Lower lobe of right lung (tissue), 2 donors: ENCODE measurements around the gene STK17A. TPM values are rescaled to one million over a fixed set of nuclear protein-coding genes. Genes with fewer than 3 reads are reported as not detected.

ENCODE experiments used
- ATAC-seq, 2 donors: fragments of 200-7000 bp; cut with Tn5 transposase; one replicate each; pipeline ENCODE4 v1.9.1; 2020 to 2022; ENCODE audit warnings: mild to moderate bottlenecking in 2 of 2, moderate library complexity in 2 of 2
- DNase-seq: peaks from one replicate; pipeline ENCODE4 v3.0.0-alpha.2; 2020
- H3K27ac ChIP-seq: fragments of 200-600 bp; one replicate; pipeline ENCODE4 v1.8.0; 2022
- H3K27me3 ChIP-seq: fragments of 200-600 bp; one replicate; pipeline ENCODE4 v1.8.0; 2022; ENCODE audit warnings: low read depth
- H3K36me3 ChIP-seq: fragments of 200-600 bp; one replicate; pipeline ENCODE4 v1.8.0; 2022; ENCODE audit warnings: mild to moderate bottlenecking
- H3K4me1 ChIP-seq: fragments of 200-600 bp; one replicate; pipeline ENCODE4 v1.8.0; 2022
- H3K4me3 ChIP-seq: fragments of 200-600 bp; one replicate; pipeline ENCODE4 v1.8.0; 2022; ENCODE audit warnings: mild to moderate bottlenecking
- H3K9me3 ChIP-seq: fragments of 200-600 bp; one replicate; pipeline ENCODE4 v1.8.0; 2022
- intact Hi-C: fragments of 100-400 bp; cut with DNase I; formaldehyde crosslinking; loops from one replicate; pipeline ENCODE4 v1.11.0; 2022
- total RNA-seq: library from RNA; stranded (reverse); fragmentation: NEBNext Ultra II Directional; extraction: Animal tissue kit (Norgen Biotek cat#: 25700); gene quantifications from one replicate; pipeline ENCODE4 v1.2.1, GENCODE V29; 2021
- TF ChIP-seq, protein P1 (sequence below): fragments of 200-600 bp; IDR thresholded peaks from one replicate; pipeline ENCODE4 v1.8.0; 2022; ENCODE audit warnings: antibody characterized with exemption, mild to moderate bottlenecking
- donor health status: DM: no; HTN: yes; CAD: no; lungs with severe emphysema.

The STK17A gene
- total RNA-seq, 1 donor from 2014 or later, result 27.1 TPM

DNA sequence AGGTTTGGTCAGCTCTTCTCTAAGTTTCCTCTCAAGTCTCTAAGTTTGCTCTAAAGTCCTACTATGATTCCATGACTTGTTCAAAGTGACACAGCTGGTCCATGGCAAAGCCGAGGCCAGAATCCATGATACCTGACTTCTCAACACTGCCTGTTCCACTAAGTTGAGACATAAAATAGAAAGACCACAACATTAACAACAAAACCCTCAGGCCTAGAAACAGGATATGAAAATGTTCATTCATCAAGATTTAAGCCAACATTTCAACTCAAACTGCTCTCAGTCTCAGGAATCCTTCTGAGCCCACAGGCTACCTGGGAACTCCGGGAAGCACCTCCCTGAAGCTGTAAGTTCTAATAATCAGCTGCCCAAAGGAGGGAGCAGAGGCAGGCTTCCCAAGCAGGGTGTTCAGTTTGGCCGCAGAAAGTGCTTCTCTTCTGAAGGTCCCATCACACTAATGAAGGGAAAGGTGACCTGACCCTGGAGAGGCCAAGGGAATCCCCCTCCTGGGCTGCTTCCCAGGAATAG lies 62.9 kb downstream of the STK17A start:
- TF ChIP-seq, protein P1, sequence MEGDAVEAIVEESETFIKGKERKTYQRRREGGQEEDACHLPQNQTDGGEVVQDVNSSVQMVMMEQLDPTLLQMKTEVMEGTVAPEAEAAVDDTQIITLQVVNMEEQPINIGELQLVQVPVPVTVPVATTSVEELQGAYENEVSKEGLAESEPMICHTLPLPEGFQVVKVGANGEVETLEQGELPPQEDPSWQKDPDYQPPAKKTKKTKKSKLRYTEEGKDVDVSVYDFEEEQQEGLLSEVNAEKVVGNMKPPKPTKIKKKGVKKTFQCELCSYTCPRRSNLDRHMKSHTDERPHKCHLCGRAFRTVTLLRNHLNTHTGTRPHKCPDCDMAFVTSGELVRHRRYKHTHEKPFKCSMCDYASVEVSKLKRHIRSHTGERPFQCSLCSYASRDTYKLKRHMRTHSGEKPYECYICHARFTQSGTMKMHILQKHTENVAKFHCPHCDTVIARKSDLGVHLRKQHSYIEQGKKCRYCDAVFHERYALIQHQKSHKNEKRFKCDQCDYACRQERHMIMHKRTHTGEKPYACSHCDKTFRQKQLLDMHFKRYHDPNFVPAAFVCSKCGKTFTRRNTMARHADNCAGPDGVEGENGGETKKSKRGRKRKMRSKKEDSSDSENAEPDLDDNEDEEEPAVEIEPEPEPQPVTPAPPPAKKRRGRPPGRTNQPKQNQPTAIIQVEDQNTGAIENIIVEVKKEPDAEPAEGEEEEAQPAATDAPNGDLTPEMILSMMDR, result no peak
- Histone ChIP-seq H3K4me3 (no peak overlapping the region), H3K36me3 (peaks cover 16% of the 10 kb centered on the region), H3K4me1 (peaks cover 58% of the 10 kb centered on the region), H3K27ac (peak overlapping the region; percentile 87), H3K9me3 (no peaks in the 10 kb centered on the region), H3K27me3 (no peaks in the 10 kb centered on the region)
- ATAC-seq (no peak), DNase-seq (no peak)
- intact Hi-C loops, result no loop called here

DNA sequence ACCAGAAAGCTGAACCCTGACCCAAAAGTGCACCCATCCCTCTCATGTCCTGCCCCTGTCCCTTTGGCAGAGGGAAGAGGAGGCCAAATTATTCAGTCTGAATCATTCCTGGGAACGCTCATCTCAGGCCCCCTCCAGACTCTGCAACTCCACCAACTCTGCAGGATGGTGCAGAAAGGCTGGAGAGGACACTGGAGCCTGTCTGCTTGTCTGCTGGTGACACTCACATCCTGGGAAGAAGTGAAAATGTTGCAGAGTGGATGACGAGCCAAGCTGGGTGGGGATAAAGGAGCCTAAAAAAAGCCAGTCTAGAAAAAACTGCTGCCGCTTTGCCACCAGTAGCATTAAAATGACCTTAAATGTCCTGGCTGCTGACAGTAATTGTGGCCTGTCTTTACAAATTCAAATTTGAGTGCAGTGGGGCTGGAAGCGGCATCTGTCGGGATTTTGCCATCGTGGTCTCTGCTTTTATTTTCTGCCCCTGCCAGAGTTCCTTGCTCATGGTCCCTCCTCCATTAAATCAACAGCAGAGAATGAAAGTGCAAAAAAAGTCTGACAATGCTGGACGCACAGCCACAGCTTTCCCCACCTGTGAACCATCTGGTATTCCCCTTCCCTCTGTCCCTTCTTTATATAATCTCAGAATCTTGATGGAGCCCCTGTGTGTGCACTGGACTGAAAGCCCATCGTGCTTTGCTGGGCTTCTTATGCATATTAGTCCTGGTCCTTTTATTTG lies 63.9 kb downstream of the STK17A start:
- intact Hi-C loops, result no loop called here
- DNase-seq (no peak), ATAC-seq (no peak)
- Histone ChIP-seq H3K27me3 (no peaks in the 10 kb centered on the region), H3K9me3 (no peaks in the 10 kb centered on the region), H3K4me3 (no peak overlapping the region), H3K4me1 (peaks cover 63% of the 10 kb centered on the region), H3K36me3 (peaks cover 16% of the 10 kb centered on the region), H3K27ac (peak overlapping the region; percentile 87)
- TF ChIP-seq, protein P1, result no peak

DNA sequence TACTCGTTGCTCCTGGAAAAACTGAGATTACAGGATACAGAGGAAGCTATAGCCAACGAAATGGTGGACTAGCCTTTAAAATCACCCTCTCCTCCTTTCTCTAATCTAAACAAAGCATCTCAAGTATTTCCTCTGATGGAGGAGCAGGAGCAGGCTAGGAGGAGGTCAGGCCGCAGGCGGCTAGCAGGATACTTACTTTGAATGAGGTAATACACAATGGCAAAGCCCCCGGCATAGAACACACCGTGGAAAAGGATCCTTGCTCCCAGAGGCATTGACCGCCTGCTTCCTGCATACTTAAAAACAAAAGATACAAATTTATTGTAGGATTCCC lies 64.4 kb downstream of the STK17A start:
- Histone ChIP-seq H3K4me3 (peak overlapping the region; percentile 13), H3K4me1 (peaks cover 66% of the 10 kb centered on the region), H3K9me3 (no peaks in the 10 kb centered on the region), H3K27me3 (no peaks in the 10 kb centered on the region), H3K27ac (peak overlapping the region; percentile 87), H3K36me3 (peaks cover 16% of the 10 kb centered on the region)
- intact Hi-C loops, result no loop called here
- no peak for DNase-seq
- TF ChIP-seq, protein P1, result no peak
- ATAC-seq, result peak in 1 of 2 donors; percentile 36

DNA sequence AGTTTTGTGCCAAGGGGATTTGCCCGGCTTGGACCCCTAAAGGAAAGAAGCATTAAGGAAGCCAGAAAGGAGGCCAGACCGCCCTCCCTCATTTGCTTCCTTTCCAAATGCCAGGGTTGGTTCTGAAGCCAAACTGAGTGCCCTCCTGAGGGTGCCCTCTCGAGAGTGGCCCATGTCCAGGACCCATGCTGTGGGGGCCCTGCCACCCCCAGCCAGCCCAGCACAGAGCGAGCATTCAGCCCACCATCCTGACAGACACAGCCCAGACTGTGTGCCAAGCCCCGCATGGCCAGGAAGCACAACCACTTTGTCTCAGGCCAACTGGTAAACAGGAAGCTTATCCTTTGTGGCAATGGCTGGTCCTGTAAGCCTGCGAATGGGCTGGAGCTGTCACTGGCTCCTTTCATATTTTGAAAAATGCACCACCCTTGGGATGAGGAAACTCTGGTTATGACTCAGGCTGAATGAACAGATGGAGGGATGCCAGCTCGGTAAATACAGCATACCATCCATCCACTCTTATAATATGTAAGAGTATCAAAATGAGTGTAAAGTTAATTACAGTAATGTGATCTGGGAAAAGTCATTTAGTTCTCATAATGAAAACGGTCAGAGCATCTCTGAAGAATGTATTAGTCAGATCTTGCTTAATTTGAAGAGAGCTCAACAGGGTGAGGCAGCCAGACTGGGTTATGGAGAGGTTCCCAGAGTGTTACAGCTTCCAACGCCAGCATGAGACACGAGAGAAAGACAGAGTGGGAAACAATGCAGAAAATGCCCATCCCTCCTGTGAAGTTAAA lies 65.0 kb downstream of the STK17A start:
- H3K36me3 ChIP-seq, result peaks cover 15% of the 10 kb centered on the region
- peaks cover 66% of the 10 kb centered on the region for H3K4me1 ChIP-seq
- DNase-seq (peak; percentile 62), ATAC-seq (peak; percentile 80 to 85)
- no peaks in the 10 kb centered on the region for H3K9me3 ChIP-seq
- H3K27ac ChIP-seq, result peak overlapping the region; percentile 87
- H3K4me3 ChIP-seq, result peak overlapping the region; percentile 13
- TF ChIP-seq, protein P1, result no peak
- H3K27me3 ChIP-seq, result no peaks in the 10 kb centered on the region
- intact Hi-C loops, result no loop called here

DNA sequence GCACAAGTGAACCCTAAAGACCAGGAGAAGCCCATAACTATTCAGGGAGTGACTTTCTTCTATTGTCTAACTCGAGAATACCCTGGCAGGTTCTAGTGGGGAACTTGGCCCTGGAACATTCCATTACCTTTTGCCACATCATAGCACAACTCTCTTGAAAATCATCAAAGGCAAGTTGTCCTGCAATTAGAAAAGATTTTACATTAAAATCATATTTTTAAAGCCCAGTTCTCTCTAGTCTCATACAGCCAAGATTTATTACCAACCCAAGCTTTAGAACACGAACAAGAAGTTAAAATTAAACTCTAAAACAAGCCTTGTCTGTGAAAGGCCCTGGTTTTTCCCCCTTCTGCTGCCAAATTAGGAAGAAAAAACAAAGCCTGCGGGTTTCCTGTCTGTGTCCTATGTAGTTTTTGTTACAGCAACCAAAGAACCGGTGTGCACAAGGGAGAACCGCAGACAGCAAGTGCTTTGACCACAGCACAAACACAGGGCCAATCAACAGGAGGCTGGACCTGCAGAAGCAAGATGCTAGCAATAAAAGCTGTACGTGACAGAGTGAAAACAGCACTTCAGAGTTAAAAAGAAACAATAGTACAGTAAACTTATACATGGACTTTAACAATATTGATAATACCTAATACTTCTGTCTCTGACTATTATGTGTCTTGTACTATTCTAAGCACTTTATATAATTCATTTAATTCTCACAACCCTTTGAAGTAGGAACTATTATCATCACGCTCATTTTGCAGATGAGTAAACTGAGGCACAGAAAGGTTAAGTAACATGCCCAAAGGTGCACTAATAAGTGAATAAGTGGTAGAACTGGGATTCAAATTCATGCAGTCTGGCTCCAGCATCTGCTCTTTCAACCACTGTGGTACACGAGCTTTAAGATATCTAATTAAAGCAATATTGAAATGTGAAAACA lies 65.8 kb downstream of the STK17A start:
- H3K4me1 ChIP-seq, result peaks cover 66% of the 10 kb centered on the region
- intact Hi-C loops, result no loop called here

More for the DNA sequence above, 65.8 kb downstream of the STK17A start:
- Histone ChIP-seq H3K9me3 (no peaks in the 10 kb centered on the region), H3K36me3 (peaks cover 6% of the 10 kb centered on the region), H3K27me3 (no peaks in the 10 kb centered on the region), H3K27ac (peak overlapping the region; percentile 87), H3K4me3 (no peak overlapping the region)
- TF ChIP-seq, protein P1, result no peak
- DNase-seq (no peak), ATAC-seq (peak; percentile 46 to 62)
